NCI-H82 (cell line): ENCODE results near the gene SPIRE1.
"Not testable (repeated sequence)": the region's sequence is repeated elsewhere in the genome, so short reads cannot be mapped to it uniquely, and the experiment has no call there.

Source experiments
- DNase-seq: peaks from one replicate; lab custom pipeline; 2025; lab: John Stamatoyannopoulos, UW

Gene SPIRE1

DNA sequence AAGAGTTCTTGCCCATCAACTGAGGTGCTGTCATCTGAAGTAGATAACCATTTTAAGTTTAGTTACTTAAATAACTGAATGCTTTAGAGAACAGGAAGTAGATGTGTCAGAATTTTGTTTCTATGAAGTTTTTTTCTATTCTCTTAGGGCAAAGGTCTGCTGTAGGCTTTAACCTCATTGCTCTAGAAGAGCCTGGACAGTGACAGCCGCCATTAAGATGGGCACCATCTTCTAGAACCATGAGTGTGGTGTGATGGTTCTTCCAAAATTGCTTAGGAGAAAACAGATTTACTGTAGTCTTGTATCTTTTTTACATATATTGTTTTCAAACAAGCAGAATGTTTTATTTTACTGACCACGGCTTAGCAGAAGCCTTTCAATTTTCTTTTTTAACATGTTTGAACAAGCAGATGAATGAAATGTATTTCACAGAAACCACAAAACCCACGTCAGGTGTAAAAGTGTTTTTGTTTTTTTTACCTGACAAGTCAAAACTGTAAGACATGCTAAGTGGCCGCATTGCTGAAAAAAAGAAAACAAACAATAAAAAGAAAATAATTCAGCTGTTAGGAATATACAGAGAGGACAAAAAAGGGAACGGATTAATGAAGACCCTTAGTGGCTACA lies 172.3 kb downstream of the SPIRE1 start:
- DNase-seq, result no peak

GRCh38 chr18:12481915-12482314 lies 176.0 kb downstream of the SPIRE1 start:
- DNase-seq, result not testable (repeated sequence)

GRCh38 chr18:12479982-12480381 lies 177.9 kb downstream of the SPIRE1 start:
- no peak for DNase-seq

DNA sequence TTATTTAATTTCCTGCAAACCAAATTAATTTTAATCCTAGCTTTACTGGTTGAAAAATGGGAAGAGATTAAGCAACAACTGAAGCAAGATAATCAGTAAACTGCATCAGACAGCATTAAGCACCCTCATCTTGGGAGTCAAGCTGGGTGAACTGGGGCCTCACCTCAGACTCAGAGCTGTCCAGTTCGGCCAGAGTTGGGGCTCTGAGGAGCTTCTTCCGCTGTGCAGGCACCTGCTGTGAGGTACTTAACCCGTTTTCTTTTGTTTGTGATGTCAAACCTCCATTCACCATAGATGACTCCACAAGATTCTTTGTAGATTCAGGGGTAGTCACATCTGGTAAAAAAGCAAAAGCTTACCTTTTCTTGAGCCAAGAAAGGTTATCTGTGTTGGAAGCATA lies 178.4 kb downstream of the SPIRE1 start:
- DNase-seq, result peak; percentile 58

- peak; percentile 41 for DNase-seq
These were observed 179.4 kb downstream of the SPIRE1 start for GRCh38 chr18:12478269-12479047.

- no peak for DNase-seq
These were observed 180.3 kb downstream of the SPIRE1 start for GRCh38 chr18:12477606-12478005.

DNA sequence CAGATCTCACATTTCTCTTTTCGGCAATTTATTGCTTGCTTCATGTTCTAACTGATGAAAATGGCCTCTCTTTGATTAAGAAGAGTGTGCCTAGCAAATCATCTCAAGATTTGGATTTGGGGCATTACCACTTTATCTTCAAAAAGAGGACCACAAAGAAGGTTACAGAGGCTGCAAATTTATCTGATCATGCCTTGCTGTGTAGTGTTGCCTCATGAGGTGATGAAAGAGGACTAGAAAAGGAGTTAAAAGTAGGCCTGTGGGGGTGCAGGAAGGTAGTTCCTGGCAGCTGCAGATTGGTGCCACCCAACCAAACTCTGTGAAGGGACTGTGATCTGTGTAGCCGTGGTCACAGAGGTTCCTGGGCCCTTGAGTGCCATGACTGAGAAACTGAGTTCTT lies 181.0 kb downstream of the SPIRE1 start:
- DNase-seq, result no peak

- DNase-seq, result no peak
These were observed 183.0 kb downstream of the SPIRE1 start for GRCh38 chr18:12474876-12475275.

- no peak for DNase-seq
These were observed 183.8 kb downstream of the SPIRE1 start for GRCh38 chr18:12474146-12474545.

DNA sequence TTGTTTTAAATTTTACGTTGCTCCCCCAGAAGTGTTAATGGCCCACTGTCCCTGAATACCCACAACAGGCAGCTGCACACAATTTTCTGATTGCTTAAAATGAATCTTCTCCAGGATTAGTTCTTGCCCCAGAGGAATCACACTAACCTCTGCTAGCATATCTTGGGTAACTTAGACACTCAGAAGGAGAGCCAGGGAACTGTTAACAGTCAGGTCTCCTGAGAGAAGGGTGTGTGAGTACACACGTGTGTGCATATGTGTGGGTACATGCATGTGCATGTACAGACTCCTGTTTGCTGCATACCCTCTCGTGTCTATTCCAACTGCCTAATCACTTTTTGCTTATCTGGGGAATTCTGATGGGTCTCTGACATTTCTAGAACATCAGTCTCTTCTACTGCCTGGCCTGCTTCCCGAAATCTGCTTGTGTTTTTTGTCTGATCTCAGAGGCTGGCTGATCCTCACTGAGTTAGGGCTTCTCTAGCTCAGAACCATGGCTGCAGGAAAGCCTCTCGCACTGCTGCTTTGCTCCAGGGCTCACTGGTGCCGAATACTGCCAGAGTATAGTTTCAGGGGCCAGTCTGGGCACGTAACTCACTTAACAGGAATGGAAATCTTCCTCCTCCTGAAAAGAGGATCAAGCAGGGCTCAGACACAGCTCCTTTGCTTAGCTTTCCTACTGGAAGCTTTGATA lies 187.4 kb downstream of the SPIRE1 start:
- no peak for DNase-seq

DNA sequence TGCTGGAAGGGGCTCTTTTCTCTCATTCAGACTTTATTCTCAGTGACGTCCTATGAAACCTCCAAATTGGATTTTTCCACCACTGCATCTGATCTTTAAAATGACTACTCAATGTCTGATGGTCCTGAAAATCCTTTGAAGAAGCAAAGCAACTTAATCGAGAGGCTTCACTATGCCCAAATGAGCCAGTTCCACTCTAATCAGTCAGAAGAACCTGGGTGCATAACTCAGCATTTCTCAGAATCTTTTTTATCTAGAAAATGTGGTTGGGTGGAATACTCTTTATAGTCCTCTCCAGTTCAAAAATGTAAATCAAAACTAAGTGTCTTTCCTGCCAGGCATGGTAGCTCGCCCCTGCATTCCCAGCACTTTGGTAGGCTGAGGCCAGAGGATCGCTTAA lies 189.5 kb downstream of the SPIRE1 start:
- no peak for DNase-seq

- DNase-seq, result no peak
These were observed 193.2 kb downstream of the SPIRE1 start for GRCh38 chr18:12464731-12465130.

DNA sequence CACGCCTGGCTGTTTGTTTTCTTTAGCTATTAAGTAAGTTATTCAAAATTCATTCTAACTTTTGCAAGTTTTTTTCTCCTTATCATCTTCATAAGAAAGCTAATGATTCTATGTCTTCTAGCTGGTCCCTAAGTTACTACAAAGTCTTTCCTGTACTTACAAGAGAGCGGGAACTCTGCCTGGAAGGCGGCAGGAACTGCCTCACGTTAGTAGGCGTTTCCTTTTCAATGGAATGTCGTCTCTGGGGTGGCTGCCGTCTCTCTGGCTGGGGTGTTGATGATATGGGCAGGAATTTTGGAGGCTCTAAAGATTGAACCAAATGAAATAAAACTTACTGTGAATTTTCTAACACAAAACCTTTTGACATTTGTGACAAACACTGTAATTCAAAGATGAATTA lies 194.7 kb downstream of the SPIRE1 start:
- no peak for DNase-seq

DNA sequence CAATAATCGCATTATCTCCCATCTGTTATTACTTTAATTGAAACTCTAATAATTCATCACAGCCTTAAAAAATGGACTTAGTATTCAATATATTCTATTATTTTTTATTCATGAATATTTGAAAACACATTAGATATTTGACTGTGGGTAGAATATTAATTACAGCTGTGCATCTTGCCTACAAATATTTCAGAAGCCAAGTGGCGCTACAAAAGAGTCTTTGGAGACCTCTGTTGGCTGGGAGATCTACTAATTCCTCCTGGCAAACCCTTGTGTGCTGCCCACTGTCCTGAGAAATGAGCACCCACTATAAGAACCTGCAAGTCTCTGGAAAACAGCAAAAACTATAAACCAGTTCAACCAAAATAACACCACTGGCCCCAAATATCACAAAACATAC lies 195.7 kb downstream of the SPIRE1 start:
- DNase-seq, result peak; percentile 12

GRCh38 chr18:12461326-12461725 lies 196.6 kb downstream of the SPIRE1 start:
- no peak for DNase-seq

DNA sequence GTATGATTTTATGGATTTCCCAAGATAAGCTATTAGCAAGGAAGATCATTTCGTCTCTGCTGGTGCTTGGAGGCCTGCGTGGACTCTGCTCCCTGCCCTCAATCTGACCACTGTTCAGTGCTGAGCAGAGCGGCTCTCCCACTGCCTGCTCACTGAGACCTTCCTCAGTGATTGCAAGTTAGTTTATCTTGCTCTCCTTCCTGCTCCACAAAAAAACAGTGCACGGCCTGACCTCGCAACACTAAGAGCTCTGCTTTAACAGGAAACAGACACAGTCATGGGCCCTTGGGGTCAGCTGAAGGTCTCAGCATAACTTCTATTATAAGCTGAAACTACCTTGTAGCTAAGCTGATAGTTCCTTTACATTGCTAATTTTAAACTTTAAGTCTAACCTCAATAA lies 197.0 kb downstream of the SPIRE1 start:
- no peak for DNase-seq

DNA sequence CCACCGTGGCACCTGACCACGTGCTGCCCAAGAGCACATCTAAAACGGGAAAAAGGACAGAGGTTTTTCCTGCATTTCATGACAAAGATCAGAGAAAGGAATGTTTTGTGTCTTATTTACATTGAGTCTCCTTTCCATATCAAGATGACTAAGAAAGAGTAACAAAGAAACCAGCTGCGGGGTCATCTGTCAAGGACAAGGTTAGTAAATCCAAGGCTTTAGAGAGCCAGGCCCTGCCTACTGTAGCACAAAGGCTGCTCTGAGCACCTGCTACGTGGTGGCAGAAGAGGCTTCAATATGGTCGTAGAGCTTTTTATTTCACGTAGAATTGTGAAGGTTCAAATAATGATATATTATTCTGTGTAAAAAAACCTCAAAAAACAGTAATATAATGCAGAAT lies 199.1 kb downstream of the SPIRE1 start:
- DNase-seq, result peak; percentile 35

DNA sequence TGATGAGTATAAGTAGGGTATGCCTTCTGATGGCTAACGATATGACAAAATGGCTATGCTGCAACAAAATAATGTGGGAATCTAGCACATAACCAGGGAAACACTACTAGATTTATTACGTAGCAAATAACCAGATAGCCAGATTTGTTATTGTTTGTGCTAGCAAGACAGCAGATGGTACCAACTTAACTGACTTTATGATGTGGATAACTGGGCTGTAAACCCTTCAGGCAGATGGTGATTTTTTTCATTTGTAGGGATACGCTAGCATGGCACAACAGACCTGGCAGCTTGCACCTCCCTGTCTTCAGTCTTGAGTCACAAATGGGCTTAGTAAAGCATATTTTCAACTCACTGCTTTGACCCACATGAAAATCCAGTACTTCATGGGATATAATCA lies 201.5 kb downstream of the SPIRE1 start:
- DNase-seq, result peak; percentile 94

- peak; percentile 51 for DNase-seq
These were observed 202.4 kb downstream of the SPIRE1 start for GRCh38 chr18:12455496-12455895.

GRCh38 chr18:12452784-12453183 lies 205.1 kb downstream of the SPIRE1 start:
- no peak for DNase-seq

DNA sequence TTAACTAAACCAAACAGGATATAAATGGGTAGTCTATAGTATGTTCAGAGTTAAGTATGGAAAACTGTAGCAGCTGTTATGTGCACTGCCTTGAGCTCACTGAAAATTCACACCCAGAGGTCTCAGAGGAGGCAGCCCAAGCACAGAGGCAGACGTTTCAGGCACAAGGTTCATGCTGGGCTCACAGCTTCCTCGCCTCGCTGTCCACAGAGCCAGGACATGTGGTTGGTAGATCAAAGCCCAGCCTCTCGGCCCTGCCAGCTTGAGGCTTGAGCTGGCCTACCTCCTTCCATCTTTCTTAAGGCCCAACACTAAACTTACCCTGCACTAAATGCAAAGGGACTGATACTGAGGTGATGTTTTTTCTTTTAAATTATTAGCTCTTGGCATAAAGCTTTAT lies 206.5 kb downstream of the SPIRE1 start:
- DNase-seq, result no peak

GRCh38 chr18:12449051-12449785 lies 208.7 kb downstream of the SPIRE1 start:
- no peak for DNase-seq
